NCI-H1930 (cell line): ENCODE results near the gene UNC119B.

Experiments used
- DNase-seq, 2 experiments: peaks; one replicate each; lab custom pipeline; 2025; lab: John Stamatoyannopoulos, UW

Gene UNC119B

DNA sequence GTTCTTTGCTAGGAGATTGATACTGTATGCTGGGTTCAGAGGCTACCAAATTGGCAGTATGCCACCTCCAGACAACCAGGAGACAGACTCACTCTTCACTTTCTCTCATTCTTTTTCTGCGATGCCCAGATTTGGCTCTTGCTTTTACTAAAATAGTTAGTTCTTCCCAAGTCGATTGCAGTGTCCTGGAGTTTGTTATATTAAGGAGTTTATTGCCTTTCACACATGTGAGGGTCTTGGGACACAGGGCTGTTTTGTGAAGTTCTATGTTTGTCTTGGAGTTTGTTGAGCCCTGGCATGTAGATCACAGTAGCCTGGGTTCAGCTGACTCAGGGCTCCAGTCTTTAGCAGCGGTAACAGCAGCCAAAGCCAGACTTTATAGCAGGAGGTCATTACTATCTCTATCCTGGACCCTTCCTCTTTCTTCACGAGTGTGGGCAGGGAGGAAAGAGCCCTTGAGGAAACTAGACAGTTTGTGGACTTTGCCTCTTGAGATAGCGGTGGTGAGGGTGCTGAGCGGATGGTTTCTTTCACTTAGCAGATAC, 21.7 kb upstream of the UNC119B start:
- DNase-seq, result no peak

DNA sequence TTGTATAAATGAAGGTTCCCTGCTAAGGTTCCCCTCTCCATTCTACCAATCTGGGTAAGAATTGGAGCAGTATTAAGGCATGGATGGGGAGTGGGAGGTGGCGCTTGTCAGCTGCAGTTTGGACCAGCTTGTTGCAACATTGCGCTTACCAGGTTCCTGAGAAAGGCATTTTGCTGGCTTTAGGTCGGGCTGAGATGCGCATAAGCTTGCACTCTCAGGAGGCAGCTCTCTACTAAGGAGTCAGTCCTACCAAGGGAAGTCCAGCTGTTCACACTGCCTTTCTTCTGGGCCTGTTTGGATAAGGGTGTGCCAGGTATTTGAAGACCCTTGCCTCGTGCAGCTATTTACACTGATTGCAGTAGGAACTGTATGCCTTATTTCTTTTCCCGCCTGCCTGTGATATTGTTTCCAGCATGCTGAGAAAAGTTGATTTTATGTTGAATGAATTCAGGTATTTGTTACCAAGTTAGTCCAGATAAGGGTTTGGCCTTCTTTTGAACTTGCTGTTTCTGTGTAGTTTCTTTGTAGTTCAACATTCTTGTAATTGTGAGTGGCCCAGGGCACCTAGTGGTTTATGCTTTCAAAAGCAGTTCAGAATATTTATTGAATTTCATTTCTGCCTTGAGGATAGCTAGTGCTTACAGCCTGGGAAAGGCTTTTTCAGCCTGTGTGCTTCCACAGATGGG, 20.7 kb upstream of the UNC119B start:
- DNase-seq, result no peak

DNA sequence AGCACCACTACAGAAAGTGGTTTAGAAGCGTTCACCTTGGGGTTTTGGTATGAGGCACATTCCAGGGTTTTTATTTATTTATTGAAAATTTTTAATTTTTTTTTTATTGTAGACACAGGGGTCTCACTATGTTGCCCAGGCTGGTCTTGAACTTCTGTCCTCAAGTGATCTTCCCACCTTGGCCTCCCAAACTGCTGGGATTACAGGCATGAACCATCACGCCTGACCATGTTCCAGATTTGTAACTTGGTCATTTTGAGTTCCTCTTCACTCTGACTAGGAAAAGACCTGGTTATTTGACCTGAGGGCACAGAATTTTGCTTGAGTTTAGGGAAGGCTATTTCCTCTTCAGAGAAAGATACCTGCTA, 20.2 kb upstream of the UNC119B start:
- DNase-seq, result no peak

DNA sequence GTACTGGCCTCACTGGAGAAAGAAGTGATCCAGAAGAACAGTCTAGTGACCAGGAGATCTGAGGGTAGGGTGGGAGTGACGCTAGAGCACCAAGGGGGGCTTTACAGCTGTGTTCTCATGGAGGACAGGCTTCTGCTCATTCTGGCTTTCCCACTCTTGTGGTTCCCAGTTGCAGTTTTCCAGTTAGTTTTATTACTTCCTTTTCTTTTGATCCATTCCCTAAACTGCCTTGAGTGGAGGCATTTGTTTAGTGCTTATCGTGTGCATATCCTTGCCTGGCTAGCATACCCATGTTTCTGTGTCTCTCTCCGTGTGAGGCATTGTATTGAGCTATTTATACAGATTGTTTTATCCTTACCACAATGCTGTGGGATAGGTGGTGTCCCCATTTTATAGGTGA, 19.3 kb upstream of the UNC119B start:
- no peak for DNase-seq

DNA sequence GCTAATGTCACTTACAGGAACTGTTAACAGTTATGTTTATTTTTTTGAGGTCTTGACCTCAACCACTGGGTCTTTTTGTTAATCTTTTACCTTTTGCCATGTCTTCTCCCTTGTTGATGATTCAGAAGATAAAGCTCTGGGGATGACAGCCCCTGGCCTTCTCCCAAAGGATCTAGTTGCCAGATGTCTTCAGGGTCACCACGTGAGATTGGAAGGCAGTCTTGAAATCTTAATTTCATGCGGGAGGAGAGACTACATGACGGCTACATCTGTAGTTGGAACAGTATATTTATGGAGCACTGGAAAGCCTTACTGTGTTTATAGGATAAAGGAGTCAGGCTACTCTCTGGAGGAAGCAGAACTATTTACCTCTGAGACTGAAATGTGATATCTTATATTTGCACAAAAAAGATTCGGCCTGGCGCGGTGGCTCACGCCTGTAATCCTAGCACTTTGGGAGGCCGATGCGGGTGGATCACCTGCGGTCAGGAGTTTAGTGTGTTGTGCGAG, 17.7 kb upstream of the UNC119B start:
- no peak for DNase-seq

DNA sequence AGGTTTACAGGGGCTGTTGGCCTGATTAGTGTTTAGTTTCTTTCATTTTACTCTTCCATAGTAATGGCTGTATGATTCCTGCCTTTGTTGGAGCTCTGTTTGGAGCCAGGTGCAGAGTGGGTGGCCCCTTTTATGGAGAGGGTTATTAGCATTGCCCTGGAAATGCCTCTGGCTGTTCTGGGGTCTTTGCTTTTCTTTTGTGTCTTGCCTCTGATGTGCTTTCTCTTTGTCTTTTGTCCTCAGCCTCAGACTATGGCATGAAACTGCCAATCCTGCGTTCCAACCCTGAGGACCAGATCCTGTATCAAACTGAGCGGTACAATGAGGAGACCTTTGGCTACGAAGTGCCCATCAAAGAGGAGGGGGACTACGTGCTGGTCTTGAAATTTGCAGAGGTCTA, 16.4 kb upstream of the UNC119B start:
- DNase-seq, result no peak

DNA sequence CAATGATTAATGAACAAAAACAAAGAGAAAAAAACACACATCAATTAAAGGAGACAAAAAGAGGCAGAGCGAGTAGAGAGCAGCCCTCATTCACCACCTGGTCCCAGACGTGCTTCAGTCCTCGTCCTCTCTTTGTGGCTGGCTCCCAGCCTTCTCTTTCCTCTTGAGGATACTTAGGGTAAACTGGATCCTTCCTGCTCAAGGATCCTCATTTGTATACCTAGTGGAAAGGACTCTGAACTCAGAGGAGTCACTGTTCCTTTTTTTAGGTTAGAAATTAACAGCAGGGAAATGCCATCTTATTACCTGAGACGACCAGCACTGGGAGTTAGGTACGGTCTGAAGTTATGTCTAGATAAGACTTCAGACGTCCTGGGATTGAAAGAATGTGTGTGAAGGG, 13.6 kb upstream of the UNC119B start:
- DNase-seq, result no peak

DNA sequence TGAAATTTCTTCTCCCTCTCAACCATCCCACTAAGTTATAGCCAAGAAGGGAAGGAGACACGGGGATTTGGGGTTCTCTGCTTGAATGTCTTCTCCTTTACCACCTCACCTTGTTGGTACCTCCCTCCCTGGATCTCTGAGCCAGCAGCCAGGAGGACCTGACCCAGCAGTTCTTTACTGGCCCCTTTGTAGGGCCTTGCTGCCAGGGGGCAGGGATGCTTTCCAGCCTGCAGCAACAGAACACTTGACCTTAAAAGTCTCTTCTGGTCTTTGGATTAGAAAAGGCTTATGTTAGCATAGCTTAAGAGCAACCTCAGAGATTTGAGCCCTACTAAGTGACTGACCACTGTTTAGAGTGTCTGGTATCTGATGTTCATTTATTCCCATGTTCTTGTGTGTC, 12.9 kb upstream of the UNC119B start:
- DNase-seq, result no peak

DNA sequence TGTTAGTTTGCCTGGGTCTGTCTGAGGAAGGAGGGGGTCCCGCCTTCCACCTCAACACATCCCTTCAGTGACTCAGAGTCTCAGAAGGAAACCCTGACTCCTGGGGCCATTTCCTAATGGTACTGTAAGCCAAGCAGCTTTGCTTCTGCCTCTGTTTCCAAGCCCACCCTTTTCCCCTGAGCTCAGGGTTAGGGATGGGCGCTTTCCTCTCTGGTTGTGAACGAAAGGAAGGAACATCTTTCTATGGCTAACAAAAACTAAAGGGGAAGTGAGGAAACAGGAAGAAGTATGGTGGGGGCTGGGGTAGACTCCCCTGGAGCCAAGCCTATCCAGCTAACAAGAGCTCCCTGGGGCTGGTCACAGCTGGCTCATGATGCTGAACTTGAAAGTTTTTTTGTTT, 11.6 kb upstream of the UNC119B start:
- no peak for DNase-seq

DNA sequence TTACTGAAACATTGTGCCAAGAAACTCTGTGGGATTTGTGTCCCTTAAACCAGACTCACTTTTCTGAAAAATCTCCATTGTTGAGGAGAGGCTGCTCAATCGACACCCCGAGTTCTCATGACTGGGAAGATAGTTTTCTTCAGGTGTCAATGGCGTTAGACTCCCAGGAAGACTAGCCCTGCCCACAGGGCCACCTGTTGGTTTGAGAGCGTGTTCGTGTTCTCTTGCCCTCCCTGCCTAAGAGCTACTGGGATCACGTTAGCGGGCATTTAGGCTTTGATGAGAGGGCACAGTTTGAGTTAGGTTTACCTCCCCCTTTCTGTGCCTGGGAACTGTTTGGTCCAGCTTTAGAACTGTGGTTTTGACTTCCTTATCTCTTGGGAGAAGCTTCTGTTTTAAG, 10.7 kb upstream of the UNC119B start:
- DNase-seq, result no peak

DNA sequence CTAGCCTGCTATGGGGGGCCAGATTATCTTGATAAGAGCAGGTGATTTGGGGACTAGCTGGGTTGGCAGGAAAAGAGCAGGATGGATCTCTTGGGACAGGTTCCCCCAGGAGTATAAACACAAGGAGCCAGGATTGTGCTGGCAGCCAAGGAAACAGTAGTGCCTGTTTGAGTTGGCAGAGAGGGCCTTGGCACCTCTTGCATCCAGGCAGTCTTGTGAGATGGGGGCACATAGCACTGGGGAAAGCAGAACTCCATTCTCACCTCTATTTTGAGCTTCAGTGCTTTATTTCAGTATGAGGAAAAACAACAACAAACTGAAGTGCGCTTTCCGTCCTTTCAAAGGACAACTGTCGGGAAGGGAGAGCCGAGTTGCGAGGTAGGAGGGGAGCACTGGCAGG, 9.4 kb upstream of the UNC119B start:
- DNase-seq, result no peak

DNA sequence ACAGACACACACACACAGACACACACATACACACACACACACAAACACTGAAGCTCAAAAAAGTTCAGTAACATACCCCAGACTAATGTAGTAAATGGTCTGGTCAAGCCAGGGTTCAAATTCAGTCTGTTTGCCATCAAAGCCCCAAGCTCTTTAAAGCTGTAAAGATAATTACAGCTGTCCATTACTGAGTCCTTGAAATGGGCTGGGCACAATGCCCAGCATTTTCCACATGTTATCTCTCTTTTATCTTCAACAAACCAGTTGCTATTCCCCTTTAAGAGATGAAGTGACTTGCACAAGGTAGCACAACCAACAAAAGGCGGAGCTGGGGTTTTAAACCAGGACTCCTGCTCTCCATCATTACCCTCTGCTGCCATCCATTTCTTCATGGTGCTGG, 7.6 kb upstream of the UNC119B start:
- no peak for DNase-seq

DNA sequence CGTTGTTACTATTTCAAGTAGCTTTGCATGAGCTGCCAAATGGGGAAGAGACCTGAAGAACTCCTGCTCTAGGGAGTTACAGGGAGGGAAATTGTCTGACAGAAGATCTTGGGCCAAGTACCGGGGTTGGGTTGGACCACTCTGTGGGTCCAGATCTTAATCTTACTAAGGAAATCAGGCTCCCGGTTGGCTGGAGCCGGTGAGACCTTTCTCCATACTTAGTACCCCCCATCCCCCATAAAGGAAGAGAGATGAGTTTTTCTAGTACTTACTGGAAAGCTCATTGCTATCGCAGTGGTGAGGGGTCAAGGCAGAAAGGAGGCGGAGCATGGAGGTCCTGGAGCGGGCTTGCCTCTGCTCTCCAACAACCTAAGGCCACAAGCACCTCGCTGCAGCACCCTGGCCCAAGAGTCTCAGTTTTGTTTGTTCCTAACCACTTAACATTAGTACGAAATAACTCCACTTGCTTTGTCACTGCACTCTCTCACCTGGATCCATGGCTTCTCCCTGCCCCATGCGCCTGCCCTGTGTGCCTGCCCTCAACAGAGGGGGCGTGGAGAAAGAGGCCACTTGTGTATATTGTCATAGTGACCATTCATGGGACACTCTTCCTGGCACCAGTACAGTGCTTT, 6.8 kb upstream of the UNC119B start:
- DNase-seq, result no peak

DNA sequence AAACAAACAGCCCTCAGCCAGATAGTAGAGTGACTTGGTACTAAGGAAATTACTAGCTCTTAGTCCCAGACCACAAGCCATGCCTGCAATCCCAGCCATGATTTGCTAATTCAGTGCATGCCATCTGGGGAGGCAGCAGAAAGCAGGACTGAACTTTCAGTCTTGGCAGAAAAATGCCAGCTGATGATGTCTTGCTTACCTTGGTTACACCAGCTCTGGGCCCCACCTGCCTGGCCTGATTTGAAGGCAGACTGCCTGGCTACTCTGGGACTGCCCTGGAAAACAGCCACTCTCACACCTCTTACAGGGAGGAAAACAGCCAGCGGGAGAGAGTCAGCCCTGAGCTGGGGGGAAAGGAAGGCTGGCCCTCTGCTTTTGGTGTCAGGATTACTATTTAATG, 4.6 kb upstream of the UNC119B start:
- no peak for DNase-seq

DNA sequence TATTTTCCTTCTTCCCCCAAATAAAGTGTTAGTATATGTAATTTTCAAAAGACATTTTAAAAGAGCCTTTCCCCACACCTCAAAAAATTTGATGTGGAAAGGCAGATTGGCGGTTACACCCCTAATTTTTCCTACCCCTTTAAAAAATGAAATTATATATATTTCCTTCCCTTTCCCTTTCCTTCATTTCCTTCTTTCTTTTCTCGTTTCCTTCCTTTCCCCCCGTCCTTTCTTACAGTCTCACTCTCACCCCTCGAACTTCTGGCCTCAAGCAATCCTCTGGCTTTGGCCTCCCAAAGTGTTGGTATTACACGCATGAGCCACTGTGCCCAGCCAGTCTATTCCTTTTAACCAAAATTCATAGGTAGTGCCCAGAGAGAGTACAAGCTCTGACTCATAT, 4.2 kb upstream of the UNC119B start:
- no peak for DNase-seq

DNA sequence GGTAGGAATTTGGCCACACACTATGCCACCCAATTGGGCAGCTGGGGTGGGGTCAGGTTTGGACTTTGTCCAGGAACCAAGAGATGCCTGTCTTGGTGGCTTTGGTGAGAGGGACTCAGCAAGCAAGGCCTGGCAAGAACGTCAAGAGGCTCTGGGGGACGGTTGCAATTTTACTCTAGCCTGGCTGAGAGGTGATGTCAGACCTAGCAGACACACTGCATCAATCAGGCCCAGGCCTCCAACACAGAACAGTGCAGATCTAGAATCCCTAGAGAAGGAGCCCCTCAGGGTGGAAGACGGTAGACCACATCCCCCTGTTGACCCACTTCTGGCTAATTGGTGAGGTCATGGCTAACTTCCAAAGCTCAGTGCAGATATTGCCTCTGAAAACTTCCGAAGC, 1.6 kb upstream of the UNC119B start:
- DNase-seq, result no peak

DNA sequence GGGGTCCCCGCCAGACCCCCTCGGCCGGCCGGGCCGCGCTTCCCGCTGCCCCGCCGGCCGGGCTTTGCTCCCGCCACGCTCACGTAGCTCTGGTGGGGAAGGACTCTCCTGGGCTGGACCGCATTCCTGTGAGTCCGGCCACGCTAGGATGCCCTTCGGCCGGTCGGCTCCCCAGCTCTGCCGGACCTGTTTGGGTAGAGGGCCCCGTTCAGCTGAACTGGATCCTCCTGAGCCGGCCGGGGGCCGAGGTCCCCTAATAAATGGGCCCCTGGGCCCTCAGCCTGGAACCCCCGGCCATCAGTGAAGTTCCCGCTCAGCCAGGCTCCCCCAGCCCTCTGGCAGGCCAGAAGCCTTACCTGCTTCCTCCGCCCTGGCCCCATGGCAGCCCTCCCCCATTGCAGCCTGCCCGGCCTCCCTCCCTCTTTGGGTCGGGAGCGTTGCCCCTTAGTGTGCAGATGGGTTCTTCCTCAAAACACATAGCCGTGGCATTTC, 593 bp downstream of the UNC119B start:
- no peak for DNase-seq

DNA sequence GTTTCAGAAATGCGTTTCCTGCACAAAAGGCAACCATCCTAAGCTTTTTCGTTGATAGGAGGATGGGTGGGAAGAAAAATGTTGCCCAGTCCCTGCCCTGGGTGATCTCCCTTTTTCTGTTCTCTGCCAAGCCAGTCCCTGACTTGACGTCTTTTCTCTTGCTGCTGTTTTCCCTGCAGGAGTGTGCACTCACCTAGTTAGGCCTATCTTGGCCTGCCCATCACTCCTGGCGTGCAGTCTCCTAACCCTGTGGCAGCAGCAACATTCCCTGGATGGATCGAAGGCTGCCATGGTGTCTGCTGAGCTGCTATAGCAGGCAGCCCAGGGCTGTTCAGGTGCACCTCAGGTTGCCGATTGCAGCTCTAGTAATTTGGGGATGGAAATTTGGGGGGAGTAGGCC, 1.2 kb downstream of the UNC119B start:
- DNase-seq, result no peak

DNA sequence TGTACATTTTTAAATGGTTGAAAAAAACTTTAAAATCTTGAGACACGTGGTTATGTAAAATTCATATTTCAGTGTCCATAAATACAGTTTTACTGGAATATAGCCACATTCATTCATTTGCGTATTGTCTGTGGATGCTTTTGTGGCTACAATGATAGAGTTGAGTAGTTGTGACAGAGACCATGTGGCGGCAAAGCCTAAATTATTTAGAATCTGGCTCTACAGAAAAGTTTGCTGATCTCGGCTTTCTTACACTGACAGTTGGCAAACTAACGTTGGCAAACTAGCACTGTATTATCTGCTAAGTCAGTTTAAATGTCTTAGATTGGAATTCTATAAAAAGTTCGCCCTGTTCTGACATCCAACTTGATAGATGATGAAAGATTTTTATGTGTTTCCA, 2.4 kb downstream of the UNC119B start:
- DNase-seq, result no peak

DNA sequence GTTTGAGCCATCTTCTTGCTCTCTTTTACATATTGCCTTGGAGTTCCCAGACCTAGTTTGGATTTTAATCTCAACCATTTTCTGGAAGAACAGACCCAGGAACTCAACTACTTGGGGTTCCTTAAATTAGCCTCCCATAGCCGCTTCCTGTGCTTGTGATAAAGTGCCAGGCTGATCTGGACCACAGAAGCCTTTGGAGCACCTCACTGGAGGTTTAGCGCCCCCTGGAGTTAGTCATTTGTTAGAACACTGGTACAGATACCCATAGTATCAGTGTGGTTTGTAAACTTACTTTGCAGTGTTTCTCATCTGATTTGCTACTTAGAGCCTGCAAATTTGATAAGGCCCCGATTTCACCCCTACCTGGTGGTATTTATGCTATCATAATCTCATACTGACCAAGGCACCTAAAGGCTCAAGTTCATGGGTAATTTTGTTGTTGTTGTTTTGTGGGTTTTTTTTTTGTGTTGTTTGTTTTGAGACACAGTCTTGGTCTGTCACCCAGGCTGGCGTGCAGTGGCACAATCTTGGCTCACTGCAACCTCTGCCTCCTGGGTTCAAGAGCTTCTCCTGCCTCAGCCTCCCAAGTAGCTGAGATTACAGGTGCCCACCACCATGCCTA, 3.7 kb downstream of the UNC119B start:
- DNase-seq, result peak; percentile 28 to 71

DNA sequence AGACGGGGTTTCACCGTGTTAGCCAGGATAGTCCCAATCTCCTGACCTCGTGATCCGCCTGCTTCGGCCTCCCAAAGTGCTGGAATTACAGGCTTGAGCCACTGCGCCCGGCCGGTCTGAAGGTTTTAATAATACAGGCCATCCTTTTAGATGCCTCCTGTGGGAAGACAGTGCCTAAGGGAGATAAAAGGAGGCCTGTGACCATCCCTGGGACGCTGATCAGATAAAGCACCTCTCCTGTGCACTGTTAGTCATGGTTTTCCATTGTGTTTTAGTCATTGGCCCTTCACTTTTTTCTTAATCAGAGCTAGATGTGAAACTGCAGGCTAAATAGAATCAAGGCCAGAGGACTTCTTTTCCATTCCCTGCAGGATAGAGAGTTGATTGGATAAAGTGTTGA, 7.8 kb downstream of the UNC119B start:
- DNase-seq, result no peak

DNA sequence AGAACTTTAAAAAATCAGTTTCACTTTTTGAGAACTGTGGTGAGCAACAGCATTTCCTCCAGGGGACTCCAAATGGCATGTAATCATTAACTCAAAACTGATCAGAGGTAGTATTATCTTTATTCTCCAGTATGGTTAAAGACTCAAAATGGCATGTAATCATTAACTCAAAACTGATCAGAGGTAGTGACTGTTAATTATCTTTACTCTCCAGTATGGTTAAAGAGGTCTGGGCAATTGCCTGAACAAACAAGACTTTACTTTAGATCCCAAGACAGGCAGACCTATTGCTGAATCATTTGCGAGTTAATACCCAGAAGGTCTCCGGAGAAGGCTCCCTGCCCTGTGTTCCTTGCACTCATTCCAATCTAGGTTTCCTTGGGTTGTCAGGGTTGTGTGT, 8.8 kb downstream of the UNC119B start:
- DNase-seq, result no peak
